Astrocyte of the spinal cord (primary cell): ENCODE results near the gene PRR12.

Source experiments
- DNase-seq: peaks from one replicate; pipeline ENCODE4 v3.0.0; 2011; ENCODE audit warnings: low read depth, low spot score
- H3K4me3 ChIP-seq: 2 replicates; pipeline ENCODE4 v1.5.1; 2011; ENCODE audit warnings: low read depth, mild to moderate bottlenecking, low read length, moderate library complexity
- in situ Hi-C: cut with HindIII; loops from 2 replicates; pipeline ENCODE4 v1.10.0; 2017; ENCODE audit warnings: low sequenced_read_pairs
- TF ChIP-seq, protein P1 (sequence below): IDR thresholded peaks from 2 replicates; pipeline ENCODE4 v1.5.1; 2012; ENCODE audit warnings: low read depth, mild to moderate bottlenecking, low read length, inconsistent platforms

PRR12 gene

DNA sequence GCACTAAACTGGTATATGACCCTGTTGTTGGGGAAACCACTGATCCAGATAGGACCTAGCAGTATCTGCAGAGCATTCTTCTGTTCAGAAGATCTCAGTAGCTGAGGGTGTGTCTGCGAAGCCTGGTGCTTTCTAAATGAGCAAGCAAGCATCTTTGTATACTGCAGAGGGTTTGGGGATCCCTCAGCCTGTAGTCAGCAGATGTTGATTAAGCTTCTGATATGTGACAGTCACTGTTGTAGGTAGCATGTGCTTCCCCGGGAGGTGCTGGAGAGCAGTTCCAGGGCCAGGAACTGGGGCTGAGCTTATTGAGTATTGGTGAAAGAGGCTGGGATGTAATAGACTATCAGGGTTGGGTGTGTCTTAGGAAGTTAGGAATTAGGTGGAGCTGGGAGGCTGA, 52.5 kb downstream of the PRR12 start:
- H3K4me3 ChIP-seq, result no peak overlapping the region
- in situ Hi-C loops, result no loop called here
- TF ChIP-seq, protein P1, sequence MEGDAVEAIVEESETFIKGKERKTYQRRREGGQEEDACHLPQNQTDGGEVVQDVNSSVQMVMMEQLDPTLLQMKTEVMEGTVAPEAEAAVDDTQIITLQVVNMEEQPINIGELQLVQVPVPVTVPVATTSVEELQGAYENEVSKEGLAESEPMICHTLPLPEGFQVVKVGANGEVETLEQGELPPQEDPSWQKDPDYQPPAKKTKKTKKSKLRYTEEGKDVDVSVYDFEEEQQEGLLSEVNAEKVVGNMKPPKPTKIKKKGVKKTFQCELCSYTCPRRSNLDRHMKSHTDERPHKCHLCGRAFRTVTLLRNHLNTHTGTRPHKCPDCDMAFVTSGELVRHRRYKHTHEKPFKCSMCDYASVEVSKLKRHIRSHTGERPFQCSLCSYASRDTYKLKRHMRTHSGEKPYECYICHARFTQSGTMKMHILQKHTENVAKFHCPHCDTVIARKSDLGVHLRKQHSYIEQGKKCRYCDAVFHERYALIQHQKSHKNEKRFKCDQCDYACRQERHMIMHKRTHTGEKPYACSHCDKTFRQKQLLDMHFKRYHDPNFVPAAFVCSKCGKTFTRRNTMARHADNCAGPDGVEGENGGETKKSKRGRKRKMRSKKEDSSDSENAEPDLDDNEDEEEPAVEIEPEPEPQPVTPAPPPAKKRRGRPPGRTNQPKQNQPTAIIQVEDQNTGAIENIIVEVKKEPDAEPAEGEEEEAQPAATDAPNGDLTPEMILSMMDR, result no peak
- no peak for DNase-seq

DNA sequence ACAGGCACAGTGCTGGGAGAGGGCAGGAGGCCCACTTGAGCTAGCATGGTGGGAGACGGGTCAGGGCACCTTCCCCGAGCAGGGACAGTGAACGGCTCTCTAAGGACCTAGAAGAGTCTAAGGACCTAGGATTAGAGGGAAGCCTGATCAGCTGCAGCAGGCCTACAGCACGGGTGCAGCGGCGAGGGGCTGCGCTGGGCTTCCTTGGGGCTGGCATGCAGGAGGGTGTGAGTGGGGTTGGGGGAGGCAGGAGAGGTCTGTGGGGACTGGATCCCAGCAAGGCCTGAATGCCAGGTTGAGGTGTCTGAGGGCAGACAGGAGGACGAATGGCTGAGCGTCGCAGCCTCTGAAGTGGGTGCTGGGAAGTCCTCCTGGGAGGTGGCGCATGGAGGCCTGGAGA, 54.6 kb downstream of the PRR12 start:
- in situ Hi-C loops, result no loop called here
- no peak for DNase-seq
- H3K4me3 ChIP-seq, result no peak overlapping the region
- TF ChIP-seq, protein P1, result no peak

DNA sequence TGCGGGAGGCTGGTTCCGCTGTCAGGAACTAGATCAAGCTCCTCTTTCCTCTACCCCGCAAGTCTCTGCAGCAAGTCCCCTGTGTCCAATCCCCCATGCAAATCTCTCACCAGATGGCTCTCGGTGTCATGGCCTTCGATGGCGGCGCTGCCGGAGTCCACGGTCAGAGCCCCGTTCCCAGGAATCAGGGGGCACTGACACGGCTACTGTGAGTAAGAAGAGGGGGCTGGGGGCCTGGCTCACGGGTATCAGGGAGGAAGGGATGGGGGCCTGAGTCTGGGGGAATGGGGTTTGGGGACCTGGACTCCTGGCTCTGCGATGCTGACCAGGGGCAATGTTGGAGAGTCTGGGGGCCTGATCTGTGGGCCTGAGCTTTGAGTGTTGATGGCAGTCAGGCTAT, 55.0 kb downstream of the PRR12 start:
- in situ Hi-C loops, result no loop called here
- TF ChIP-seq, protein P1, result no peak
- no peak for DNase-seq
- H3K4me3 ChIP-seq, result no peak overlapping the region

DNA sequence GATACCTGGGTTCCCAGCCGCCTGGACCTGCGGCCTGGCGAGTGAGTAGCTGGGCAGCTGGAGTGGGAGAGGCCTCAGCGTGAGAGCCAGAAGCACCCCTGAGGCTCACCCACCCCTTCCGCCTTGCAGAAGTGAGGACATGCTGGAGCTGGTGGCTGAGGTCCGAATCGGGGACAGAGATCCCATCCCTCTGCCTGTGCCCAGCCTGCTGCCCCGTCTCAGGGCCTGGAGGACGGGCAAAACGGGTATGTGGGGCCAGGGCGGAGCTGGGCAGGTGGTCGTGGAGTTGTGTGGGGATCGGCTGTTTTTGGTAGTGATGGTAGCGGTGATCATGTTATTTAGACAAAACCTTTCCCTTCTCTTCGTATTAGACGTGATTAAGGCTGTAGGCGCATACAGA, 55.6 kb downstream of the PRR12 start:
- no peak for DNase-seq
- H3K4me3 ChIP-seq, result no peak overlapping the region
- TF ChIP-seq, protein P1, result no peak
- in situ Hi-C loops, result no loop called here

DNA sequence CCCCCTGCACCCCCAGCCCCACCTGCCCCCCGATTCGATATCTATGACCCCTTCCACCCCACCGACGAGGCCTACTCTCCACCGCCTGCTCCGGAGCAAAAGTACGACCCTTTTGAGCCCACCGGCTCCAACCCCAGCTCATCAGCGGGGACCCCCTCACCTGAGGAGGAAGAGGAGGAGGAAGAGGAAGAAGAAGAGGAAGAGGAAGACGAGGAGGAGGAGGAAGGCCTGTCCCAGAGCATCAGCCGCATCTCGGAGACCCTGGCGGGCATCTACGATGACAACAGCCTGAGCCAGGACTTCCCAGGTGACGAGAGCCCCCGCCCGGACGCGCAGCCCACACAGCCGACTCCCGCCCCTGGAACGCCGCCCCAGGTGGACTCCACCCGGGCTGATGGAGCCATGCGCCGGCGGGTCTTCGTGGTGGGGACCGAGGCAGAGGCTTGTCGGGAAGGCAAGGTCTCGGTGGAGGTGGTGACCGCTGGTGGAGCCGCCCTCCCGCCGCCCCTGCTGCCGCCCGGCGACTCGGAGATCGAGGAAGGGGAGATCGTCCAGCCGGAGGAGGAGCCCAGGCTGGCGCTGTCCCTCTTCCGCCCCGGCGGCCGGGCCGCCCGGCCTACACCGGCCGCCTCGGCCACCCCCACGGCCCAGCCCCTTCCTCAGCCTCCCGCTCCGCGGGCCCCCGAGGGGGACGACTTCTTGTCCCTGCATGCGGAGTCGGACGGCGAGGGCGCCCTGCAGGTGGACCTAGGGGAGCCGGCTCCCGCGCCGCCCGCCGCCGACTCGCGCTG, 60.2 kb downstream of the PRR12 start:
- H3K4me3 ChIP-seq, result no peak overlapping the region
- DNase-seq, result no peak
- in situ Hi-C loops, result no loop called here
- TF ChIP-seq, protein P1, result no peak

DNA sequence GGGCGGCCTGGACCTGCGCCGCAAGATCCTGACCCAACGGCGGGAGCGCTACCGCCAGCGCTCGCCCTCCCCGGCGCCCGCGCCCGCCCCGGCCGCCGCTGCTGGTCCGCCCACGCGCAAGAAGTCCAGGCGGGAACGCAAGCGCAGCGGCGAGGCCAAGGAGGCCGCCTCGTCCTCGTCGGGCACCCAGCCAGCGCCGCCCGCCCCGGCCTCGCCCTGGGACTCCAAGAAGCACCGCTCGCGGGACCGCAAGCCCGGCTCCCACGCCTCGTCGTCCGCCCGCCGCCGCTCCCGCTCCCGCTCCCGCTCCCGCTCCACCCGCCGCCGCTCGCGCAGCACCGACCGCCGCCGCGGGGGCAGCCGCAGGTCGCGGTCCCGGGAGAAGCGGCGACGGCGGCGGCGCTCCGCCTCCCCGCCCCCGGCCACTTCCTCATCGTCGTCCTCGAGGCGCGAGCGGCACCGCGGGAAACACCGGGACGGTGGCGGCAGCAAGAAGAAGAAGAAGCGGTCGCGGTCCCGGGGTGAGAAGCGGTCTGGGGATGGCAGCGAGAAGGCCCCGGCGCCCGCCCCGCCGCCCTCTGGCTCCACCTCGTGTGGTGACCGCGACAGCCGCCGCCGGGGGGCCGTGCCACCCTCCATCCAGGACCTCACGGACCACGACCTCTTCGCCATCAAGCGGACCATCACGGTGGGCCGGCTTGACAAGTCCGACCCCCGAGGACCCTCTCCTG, 61.0 kb downstream of the PRR12 start:
- DNase-seq, result no peak
- in situ Hi-C loops, result no loop called here
- TF ChIP-seq, protein P1, result no peak
- no peak overlapping the region for H3K4me3 ChIP-seq
